Progenitor cell of endocrine pancreas (in vitro differentiated cells): ENCODE results near the gene NECTIN2. TPM values are rescaled to one million over a fixed set of nuclear protein-coding genes. Genes with fewer than 3 reads are reported as not detected.
"Not testable (repeated sequence)": the region's sequence is repeated elsewhere in the genome, so short reads cannot be mapped to it uniquely, and the experiment has no call there.

Source experiments
- DNase-seq: peaks from one replicate; pipeline ENCODE4 v3.0.0; 2021; ENCODE audit warnings: low spot score; ENCODE audit not compliant: unreplicated experiment
- H3K27ac Mint-ChIP-seq: 2 replicates; pipeline ENCODE4 v1.8.0; 2021; ENCODE audit warnings: mild to moderate bottlenecking, moderate library complexity, mixed read lengths
- H3K27me3 Mint-ChIP-seq: 2 replicates; pipeline ENCODE4 v1.8.0; 2021; ENCODE audit warnings: mixed read lengths
- H3K36me3 Mint-ChIP-seq: 2 replicates; pipeline ENCODE4 v1.8.0; 2022; ENCODE audit warnings: mixed read lengths; ENCODE audit not compliant: insufficient read depth
- H3K4me1 Mint-ChIP-seq: 2 replicates; pipeline ENCODE4 v1.8.0; 2021; ENCODE audit warnings: low read depth, mixed read lengths
- H3K4me3 Mint-ChIP-seq: 2 replicates; pipeline ENCODE4 v1.8.0; 2021; ENCODE audit warnings: low read depth, mild to moderate bottlenecking, moderate library complexity, mixed read lengths
- H3K9me3 Mint-ChIP-seq: 2 replicates; pipeline ENCODE4 v1.8.0; 2021; ENCODE audit warnings: low read depth, mixed read lengths
- total RNA-seq: library from RNA; stranded (reverse); gene quantifications from 2 replicates; pipeline ENCODE4 v1.2.1, GENCODE V29; 2021
- TF ChIP-seq, protein P1 (sequence below): fragments of 200-600 bp; sonication (generic); IDR thresholded peaks from one replicate; pipeline ENCODE4 v1.5.0; 2021; ENCODE audit warnings: antibody characterized with exemption, mild to moderate bottlenecking; ENCODE audit not compliant: unreplicated experiment

The NECTIN2 gene
- total RNA-seq, 1 donor from 2014 or later: 201 TPM

DNA sequence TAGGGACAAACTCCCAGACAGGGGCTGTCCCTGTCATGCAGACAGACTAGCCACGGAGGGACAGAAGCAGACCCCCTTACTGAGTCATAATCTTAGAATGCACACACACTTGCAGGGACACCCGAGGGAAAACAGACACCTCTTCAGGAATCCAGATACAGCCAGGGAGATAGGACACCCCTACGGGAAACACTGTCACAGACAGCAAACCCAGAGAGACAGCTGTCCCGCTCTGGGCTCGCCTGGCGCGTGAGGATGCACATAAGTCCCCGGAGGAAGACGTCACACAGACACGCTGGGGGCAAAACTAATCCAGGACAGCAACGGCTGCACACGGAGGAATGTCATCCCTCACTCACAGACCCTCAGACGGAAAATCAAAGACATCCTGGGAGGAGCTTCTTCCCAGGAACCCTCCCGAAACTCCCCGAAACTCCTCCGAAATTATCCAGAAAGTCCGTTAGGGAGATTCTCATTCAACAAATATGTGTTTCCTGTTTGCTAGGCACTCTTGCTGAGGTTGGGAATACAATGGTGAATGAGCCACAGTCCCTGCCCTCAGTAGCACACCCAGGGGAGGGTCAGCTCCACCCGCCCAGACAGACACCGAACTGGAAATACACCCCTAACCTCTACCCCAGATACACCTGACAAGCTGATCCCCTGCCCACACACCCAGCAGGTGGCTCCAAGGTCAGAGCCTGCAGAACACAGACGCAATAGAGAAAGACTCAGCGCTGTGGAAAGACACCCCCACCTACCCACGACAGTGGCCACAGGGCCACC is 29.8 kb downstream of the NECTIN2 start:
- H3K9me3 Mint-ChIP-seq: no peaks in the 10 kb centered on the region
- H3K4me1 Mint-ChIP-seq: no peaks in the 10 kb centered on the region
- H3K4me3 Mint-ChIP-seq: no peak overlapping the region
- no peak for DNase-seq
- H3K36me3 Mint-ChIP-seq: peaks cover 20% of the 10 kb centered on the region
- TF ChIP-seq, protein P1, sequence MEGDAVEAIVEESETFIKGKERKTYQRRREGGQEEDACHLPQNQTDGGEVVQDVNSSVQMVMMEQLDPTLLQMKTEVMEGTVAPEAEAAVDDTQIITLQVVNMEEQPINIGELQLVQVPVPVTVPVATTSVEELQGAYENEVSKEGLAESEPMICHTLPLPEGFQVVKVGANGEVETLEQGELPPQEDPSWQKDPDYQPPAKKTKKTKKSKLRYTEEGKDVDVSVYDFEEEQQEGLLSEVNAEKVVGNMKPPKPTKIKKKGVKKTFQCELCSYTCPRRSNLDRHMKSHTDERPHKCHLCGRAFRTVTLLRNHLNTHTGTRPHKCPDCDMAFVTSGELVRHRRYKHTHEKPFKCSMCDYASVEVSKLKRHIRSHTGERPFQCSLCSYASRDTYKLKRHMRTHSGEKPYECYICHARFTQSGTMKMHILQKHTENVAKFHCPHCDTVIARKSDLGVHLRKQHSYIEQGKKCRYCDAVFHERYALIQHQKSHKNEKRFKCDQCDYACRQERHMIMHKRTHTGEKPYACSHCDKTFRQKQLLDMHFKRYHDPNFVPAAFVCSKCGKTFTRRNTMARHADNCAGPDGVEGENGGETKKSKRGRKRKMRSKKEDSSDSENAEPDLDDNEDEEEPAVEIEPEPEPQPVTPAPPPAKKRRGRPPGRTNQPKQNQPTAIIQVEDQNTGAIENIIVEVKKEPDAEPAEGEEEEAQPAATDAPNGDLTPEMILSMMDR: no peak
- no peak overlapping the region for H3K27ac Mint-ChIP-seq
- H3K27me3 Mint-ChIP-seq: no peaks in the 10 kb centered on the region

DNA sequence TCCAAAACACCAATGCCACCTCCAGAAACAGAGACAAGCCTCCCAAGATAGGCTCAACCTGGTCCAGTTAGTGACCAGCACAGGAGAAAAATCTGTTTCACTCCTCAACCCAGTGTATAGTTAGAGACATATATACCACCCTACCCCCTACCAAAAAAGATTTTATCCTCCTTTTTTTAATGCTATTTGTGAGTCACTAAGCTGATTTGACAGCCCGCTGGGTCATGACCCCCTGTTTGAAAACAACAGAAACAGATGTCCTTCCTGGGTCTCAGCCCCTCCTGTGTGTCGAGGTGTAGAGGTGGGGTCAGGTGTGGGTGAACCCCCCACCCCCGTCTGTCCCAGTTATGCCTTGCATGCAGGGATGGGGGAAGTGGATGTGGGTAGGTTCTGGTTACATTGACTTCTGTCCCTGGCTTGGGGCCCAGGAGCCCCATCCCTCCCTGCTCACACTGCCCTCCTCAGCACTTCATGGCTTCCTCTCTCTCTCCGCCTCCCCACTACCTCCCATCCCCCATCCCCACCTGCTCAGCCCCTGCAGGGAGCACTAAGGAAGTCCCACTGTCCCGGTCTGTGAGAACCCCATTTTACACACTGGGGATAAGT is 30.9 kb downstream of the NECTIN2 start:
- Mint-ChIP-seq H3K27ac (no peak overlapping the region), H3K4me1 (no peaks in the 10 kb centered on the region), H3K27me3 (no peaks in the 10 kb centered on the region), H3K4me3 (no peak overlapping the region), H3K9me3 (no peaks in the 10 kb centered on the region), H3K36me3 (peaks cover 19% of the 10 kb centered on the region)
- DNase-seq: no peak
- TF ChIP-seq, protein P1: no peak

DNA sequence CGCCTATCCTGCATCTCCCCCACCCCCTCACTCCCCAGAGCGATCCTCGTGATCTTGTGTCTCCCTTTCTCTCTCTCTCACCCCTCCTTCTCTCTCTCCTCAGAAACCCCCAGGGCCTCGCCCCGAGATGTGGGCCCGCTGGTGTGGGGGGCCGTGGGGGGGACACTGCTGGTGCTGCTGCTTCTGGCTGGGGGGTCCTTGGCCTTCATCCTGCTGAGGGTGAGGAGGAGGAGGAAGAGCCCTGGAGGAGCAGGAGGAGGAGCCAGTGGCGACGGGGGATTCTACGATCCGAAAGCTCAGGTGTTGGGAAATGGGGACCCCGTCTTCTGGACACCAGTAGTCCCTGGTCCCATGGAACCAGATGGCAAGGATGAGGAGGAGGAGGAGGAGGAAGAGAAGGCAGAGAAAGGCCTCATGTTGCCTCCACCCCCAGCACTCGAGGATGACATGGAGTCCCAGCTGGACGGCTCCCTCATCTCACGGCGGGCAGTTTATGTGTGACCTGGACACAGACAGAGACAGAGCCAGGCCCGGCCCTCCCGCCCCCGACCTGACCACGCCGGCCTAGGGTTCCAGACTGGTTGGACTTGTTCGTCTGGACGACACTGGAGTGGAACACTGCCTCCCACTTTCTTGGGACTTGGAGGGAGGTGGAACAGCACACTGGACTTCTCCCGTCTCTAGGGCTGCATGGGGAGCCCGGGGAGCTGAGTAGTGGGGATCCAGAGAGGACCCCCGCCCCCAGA is 32.2 kb downstream of the NECTIN2 start:
- H3K27me3 Mint-ChIP-seq: no peaks in the 10 kb centered on the region
- no peak overlapping the region for H3K4me3 Mint-ChIP-seq
- H3K4me1 Mint-ChIP-seq: no peaks in the 10 kb centered on the region
- TF ChIP-seq, protein P1: no peak
- H3K27ac Mint-ChIP-seq: peak overlapping the region; percentile 64
- H3K36me3 Mint-ChIP-seq: peaks cover 12% of the 10 kb centered on the region
- no peaks in the 10 kb centered on the region for H3K9me3 Mint-ChIP-seq
- DNase-seq: no peak

DNA sequence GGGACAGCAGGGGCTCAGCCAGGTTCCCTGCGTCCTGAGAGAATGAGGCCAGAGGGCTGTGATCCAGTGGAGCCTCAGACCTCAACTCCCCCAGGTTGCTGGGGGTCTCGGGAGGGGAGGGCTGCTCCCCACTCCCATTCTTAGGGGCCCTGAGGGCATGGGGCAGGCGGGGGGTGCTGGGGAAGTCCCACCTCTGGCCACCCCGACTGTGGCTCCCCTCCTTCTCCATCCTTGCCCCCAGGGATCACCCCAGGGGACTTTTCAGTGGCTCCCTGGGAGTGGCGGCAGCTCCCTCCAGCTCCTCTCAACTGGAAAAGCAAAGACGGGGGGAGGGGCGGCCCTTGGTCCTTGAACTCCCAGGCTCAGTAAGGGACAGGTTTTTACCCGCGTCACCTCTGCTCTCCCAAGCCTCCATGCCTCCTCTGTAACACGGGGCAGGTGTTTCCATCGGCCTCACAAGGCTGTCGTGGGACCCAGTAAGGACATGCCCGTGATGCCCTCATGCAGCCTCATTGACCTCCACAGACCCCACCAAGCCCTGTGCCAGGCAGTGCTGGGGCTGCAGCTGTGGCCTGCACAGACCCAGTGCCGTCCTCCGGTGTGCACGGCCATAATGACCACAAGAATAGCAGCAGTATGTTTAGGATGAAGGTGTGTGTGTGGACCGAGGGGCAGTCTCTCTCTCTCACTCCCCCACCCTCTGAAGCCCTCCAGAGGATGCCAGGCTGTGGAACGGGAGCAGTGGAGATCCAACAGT is 33.4 kb downstream of the NECTIN2 start:
- Mint-ChIP-seq H3K4me3 (no peak overlapping the region), H3K27me3 (no peaks in the 10 kb centered on the region), H3K4me1 (no peaks in the 10 kb centered on the region), H3K9me3 (no peaks in the 10 kb centered on the region), H3K36me3 (peaks cover 12% of the 10 kb centered on the region), H3K27ac (peak overlapping the region; percentile 75)
- DNase-seq: no peak
- TF ChIP-seq, protein P1: no peak

DNA sequence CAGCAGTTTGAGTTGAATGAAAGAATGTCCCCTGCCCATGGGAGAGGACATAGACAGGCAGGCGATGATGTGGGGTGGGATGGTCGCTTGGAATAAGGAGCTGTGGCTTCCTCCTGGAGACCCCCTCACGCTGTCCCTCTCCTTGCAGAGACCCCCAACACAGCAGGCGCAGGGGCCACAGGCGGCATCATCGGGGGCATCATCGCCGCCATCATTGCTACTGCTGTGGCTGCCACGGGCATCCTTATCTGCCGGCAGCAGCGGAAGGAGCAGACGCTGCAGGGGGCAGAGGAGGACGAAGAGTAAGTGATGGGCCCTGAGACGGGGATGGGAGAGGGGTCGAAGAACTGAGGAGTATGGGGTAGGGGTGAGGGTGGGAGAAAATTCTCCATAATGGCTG is 36.0 kb downstream of the NECTIN2 start:
- TF ChIP-seq, protein P1: no peak
- no peak for DNase-seq
- Mint-ChIP-seq H3K27ac (peak overlapping the region; percentile 2), H3K27me3 (no peaks in the 10 kb centered on the region), H3K4me3 (no peak overlapping the region), H3K9me3 (no peaks in the 10 kb centered on the region), H3K4me1 (no peaks in the 10 kb centered on the region), H3K36me3 (peaks cover 13% of the 10 kb centered on the region)

DNA sequence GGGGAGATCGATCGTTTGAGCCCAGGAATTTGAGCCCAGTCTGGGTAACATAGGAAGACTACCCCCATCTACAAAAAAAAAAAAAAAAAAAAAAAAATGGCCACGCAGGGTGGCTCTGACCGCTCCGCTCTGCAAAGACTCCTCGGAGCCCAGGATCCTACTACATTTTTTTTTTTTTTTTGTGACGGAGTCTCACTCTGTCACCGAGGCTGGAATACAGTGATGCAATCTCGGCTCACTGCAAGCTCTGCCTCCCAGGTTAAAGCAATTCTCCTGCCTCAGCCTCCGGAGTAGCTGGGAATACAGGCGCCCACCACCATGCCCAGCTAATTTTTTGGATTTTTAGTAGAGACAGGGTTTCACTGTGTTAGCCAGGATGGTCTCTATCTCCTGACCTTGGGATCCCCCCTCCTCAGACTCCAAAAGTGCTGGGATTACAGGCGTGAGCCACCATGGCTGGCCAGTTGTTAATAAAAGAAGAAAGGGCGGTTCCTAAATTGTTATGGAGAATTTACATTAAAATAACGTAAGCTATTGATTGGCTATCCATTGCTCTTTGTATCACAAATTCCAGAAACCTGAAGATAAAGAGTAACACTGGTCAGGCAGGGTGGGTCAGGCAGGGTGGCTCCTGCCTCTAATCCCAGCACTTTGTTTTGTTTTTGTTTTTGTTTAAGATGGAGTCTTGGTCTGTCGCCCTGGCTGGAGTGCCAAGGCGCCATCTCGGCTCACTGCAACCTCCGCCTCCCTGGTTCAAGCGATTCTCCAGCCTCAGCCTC is 36.7 kb downstream of the NECTIN2 start:
- not testable (repeated sequence) for H3K9me3 Mint-ChIP-seq, H3K27ac Mint-ChIP-seq, H3K27me3 Mint-ChIP-seq, H3K4me3 Mint-ChIP-seq, DNase-seq, H3K4me1 Mint-ChIP-seq
- H3K36me3 Mint-ChIP-seq: peaks cover 17% of the 10 kb centered on the region
